SH-SY5Y (cell line): ENCODE results near the gene TMEM247.

Experiments
- GATA2 ChIP-seq: IDR thresholded peaks from 2 replicates; pipeline ENCODE4 v1.6.1; 2011; ENCODE audit warnings: mild to moderate bottlenecking, low read depth, low read length
- GATA3 ChIP-seq: IDR thresholded peaks from 2 replicates; pipeline ENCODE4 v1.6.1; 2011; ENCODE audit warnings: low read depth, mild to moderate bottlenecking, low read length, moderate library complexity

DNA sequence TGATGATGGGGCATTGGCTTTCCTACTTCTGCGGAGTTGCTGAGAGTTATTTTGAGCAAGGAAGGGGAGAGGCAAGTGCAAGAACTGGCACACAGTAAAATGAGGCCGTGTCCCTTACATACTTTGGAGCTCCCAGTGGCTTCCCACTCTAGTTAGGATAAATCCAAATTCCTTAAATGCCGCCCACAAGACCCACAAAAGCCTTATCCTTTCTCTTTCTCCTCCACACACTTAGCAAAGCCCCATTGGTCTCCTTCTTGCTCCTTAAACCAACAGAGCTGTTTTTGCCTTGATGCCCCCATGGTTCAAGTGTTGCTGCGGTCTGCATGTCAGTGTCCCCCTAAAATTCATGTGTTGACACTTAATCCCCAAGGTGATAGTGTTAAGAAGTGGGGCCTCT is 24.3 kb downstream of the TMEM247 start:
- TF ChIP-seq GATA3 (no peak), GATA2 (no peak)
